ENCODE measurements around the gene TRIM44. TPM values are rescaled to one million over a fixed set of nuclear protein-coding genes. Genes with fewer than 3 reads are reported as not detected.

TRIM44 gene
- total RNA-seq, 1 experiment from 2014 or later = 33.4 TPM

DNA sequence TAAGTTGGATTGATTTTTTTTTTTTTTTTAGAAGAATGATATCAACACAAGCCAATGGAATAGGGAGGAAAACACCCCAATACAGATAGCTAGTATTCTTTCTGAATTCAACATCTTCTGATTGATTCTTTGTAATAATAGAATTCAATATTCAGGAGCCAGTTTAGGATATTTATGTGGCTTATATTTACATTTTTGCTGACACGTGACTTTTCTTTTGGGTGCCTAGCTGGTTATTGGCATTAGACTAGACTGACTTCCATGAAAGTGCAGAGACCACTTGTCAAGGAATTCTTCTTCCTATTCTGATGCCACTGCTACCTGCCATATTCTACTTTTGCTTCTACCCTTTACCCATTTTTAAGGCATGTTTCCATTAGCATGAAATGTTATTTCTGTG is 16.4 kb downstream of the TRIM44 start:
- no peaks in the 10 kb centered on the region for H3K9me3 ChIP-seq (ENCODE audit: control insufficient read depth in 1 of 2, insufficient read depth in 1 of 2, low read depth in 1 of 2, low read length in 2 of 2)
- no peak overlapping the region for H3K27ac ChIP-seq (ENCODE audit: low read depth, low read length)
- H3K79me2 ChIP-seq (ENCODE audit: insufficient read depth, low read length) = peaks cover 39% of the 10 kb centered on the region
- CTCF ChIA-PET = interaction anchor here (0.7 kb wide), 1 partner anchor 100 kb away, joined by 3 read pairs; no protein-coding TSS in a partner anchor
- BruUV-seq (replicated peaks) = no TSS peak
- no peaks in the 10 kb centered on the region for H3K4me1 ChIP-seq (ENCODE audit: control insufficient read depth in 1 of 2, insufficient read depth in 2 of 2, low read length in 2 of 2)
- intact Hi-C loops (cut with micrococcal nuclease) = no loop called here
- no peaks in the 10 kb centered on the region for H4K20me1 ChIP-seq (ENCODE audit: insufficient read depth)
- DNase-seq (ENCODE audit: low read depth, low spot score) = no peak
- H2AFZ ChIP-seq (ENCODE audit: low read depth, low read length, poor library complexity, severe bottlenecking) = no peak overlapping the region
- RAD21 ChIA-PET (ENCODE audit: low non-redundant PET in 1 of 2, low total read pairs in 2 of 2, uncharacterized antibody in 2 of 2, unreplicated experiment in 2 of 2) = no interaction called here
- no peak overlapping the region for H3K4me3 ChIP-seq (replicated peaks in 1 of 2; ENCODE audit: low read depth in 1 of 2, low read length in 2 of 2)
- no peak for ATAC-seq
- H3K9ac ChIP-seq (ENCODE audit: low read length) = no peak overlapping the region
- TF ChIP-seq, protein P1, sequence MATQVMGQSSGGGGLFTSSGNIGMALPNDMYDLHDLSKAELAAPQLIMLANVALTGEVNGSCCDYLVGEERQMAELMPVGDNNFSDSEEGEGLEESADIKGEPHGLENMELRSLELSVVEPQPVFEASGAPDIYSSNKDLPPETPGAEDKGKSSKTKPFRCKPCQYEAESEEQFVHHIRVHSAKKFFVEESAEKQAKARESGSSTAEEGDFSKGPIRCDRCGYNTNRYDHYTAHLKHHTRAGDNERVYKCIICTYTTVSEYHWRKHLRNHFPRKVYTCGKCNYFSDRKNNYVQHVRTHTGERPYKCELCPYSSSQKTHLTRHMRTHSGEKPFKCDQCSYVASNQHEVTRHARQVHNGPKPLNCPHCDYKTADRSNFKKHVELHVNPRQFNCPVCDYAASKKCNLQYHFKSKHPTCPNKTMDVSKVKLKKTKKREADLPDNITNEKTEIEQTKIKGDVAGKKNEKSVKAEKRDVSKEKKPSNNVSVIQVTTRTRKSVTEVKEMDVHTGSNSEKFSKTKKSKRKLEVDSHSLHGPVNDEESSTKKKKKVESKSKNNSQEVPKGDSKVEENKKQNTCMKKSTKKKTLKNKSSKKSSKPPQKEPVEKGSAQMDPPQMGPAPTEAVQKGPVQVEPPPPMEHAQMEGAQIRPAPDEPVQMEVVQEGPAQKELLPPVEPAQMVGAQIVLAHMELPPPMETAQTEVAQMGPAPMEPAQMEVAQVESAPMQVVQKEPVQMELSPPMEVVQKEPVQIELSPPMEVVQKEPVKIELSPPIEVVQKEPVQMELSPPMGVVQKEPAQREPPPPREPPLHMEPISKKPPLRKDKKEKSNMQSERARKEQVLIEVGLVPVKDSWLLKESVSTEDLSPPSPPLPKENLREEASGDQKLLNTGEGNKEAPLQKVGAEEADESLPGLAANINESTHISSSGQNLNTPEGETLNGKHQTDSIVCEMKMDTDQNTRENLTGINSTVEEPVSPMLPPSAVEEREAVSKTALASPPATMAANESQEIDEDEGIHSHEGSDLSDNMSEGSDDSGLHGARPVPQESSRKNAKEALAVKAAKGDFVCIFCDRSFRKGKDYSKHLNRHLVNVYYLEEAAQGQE (IDR thresholded peaks at IDR 0.05; ENCODE audit: low read depth) = no peak
- TF ChIP-seq POLR2A (IDR thresholded peaks at IDR 0.05; ENCODE audit: borderline replicate concordance, extremely low read depth, insufficient read depth, insufficient read length) (no peak), EZH2 (IDR thresholded peaks at IDR 0.05) (no peak), ELF1 (IDR thresholded peaks at IDR 0.05; ENCODE audit: borderline replicate concordance, low read depth) (no peak), SIN3A (IDR thresholded peaks at IDR 0.05; ENCODE audit: low read depth) (no peak), POLR2AphosphoS5 (IDR thresholded peaks at IDR 0.05; ENCODE audit: low read depth, low read length) (no peak), SRF (IDR thresholded peaks at IDR 0.05; ENCODE audit: low read depth) (no peak), CEBPB (IDR thresholded peaks at IDR 0.05; ENCODE audit: low read depth) (no peak)
- no peaks in the 10 kb centered on the region for H3K9me2 ChIP-seq (ENCODE audit: insufficient read depth)
- POLR2A ChIA-PET = no interaction called here
- no peaks in the 10 kb centered on the region for H3K36me3 ChIP-seq (ENCODE audit: control insufficient read depth in 1 of 2, insufficient read depth in 2 of 2, low read length in 2 of 2)
- no peaks in the 10 kb centered on the region for H3K27me3 ChIP-seq (ENCODE audit: insufficient read depth, low read length)
- no peak overlapping the region for H3K4me2 ChIP-seq (ENCODE audit: low read length)

DNA sequence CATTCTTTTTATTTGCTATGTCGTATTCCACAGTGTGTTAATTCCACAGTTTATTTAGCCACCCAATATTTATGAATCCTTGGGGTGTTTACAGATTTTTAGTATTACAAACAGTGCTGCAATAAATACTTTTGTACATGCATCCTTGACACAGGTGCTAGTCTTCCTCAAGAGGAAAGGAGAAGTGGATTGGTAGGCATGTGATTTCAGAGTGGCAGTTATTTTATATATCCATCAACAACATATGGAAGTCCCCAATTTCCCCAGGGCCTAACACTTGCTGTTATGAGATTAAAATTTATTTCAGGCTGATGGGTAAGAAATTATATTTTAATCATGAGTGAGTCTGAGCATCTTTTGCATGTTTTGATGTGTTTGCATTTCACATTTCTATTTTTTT is 17.9 kb downstream of the TRIM44 start:
- no peaks in the 10 kb centered on the region for H3K9me2 ChIP-seq (ENCODE audit: insufficient read depth)
- ChIA-PET CTCF (no interaction called here), RAD21 (ENCODE audit: low non-redundant PET in 1 of 2, low total read pairs in 2 of 2, uncharacterized antibody in 2 of 2, unreplicated experiment in 2 of 2) (no interaction called here), POLR2A (no interaction called here)
- intact Hi-C loops (cut with micrococcal nuclease) = no loop called here
- no peaks in the 10 kb centered on the region for H4K20me1 ChIP-seq (ENCODE audit: insufficient read depth)
- no peak overlapping the region for H3K9ac ChIP-seq (ENCODE audit: low read length)
- no TSS peak for BruUV-seq (replicated peaks)
- H2AFZ ChIP-seq (ENCODE audit: low read depth, low read length, poor library complexity, severe bottlenecking) = no peak overlapping the region
- peaks cover 36% of the 10 kb centered on the region for H3K79me2 ChIP-seq (ENCODE audit: insufficient read depth, low read length)
- DNase-seq (ENCODE audit: low read depth, low spot score) = no peak
- H3K27ac ChIP-seq (ENCODE audit: low read depth, low read length) = no peak overlapping the region
- no peaks in the 10 kb centered on the region for H3K27me3 ChIP-seq (ENCODE audit: insufficient read depth, low read length)
- H3K4me1 ChIP-seq (ENCODE audit: control insufficient read depth in 1 of 2, insufficient read depth in 2 of 2, low read length in 2 of 2) = no peaks in the 10 kb centered on the region
- H3K4me2 ChIP-seq (ENCODE audit: low read length) = no peak overlapping the region
- no peak for ATAC-seq
- no peaks in the 10 kb centered on the region for H3K9me3 ChIP-seq (ENCODE audit: control insufficient read depth in 1 of 2, insufficient read depth in 1 of 2, low read depth in 1 of 2, low read length in 2 of 2)
- no peak overlapping the region for H3K4me3 ChIP-seq (replicated peaks in 1 of 2; ENCODE audit: low read depth in 1 of 2, low read length in 2 of 2)
- H3K36me3 ChIP-seq (ENCODE audit: control insufficient read depth in 1 of 2, insufficient read depth in 2 of 2, low read length in 2 of 2) = no peaks in the 10 kb centered on the region
- TF ChIP-seq ZNF274 (IDR thresholded peaks at IDR 0.05; ENCODE audit: low read depth, low read length) = no peak
- no peak for TF ChIP-seq EZH2phosphoT487 (IDR thresholded peaks at IDR 0.05; ENCODE audit: borderline replicate concordance)
- TF ChIP-seq, protein P2, sequence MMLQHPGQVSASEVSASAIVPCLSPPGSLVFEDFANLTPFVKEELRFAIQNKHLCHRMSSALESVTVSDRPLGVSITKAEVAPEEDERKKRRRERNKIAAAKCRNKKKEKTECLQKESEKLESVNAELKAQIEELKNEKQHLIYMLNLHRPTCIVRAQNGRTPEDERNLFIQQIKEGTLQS (IDR thresholded peaks at IDR 0.05) = no peak
- TF ChIP-seq CBX3 (IDR thresholded peaks at IDR 0.05; ENCODE audit: low read depth) = no peak
- TF ChIP-seq, protein P3, sequence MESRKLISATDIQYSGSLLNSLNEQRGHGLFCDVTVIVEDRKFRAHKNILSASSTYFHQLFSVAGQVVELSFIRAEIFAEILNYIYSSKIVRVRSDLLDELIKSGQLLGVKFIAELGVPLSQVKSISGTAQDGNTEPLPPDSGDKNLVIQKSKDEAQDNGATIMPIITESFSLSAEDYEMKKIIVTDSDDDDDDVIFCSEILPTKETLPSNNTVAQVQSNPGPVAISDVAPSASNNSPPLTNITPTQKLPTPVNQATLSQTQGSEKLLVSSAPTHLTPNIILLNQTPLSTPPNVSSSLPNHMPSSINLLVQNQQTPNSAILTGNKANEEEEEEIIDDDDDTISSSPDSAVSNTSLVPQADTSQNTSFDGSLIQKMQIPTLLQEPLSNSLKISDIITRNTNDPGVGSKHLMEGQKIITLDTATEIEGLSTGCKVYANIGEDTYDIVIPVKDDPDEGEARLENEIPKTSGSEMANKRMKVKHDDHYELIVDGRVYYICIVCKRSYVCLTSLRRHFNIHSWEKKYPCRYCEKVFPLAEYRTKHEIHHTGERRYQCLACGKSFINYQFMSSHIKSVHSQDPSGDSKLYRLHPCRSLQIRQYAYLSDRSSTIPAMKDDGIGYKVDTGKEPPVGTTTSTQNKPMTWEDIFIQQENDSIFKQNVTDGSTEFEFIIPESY (IDR thresholded peaks at IDR 0.05; ENCODE audit: extremely low read depth, insufficient replicate concordance, low read length) = no peak
- TF ChIP-seq YY1 (IDR thresholded peaks at IDR 0.05; ENCODE audit: extremely low read depth, insufficient replicate concordance, low read depth, low read length) = no peak

Measured in HCT116 (cell line).